GM12878 (cell line): ENCODE measurements around the gene HAGHL. TPM values are rescaled to one million over a fixed set of nuclear protein-coding genes. Genes with fewer than 3 reads are reported as not detected.

Source experiments
- ATAC-seq: fragments of 200-7000 bp; cut with Tn5 transposase; 3 replicates; pipeline ENCODE4 v1.9.1; 2020; ENCODE audit warnings: mild to moderate bottlenecking, moderate library complexity
- BruUV-seq: library from RNA; stranded (reverse); fragments of 400-500 nt; replicated peaks from 2 replicates; lab custom pipeline; 2021; lab: Mats Ljungman, UMichigan
- CTCF ChIA-PET: fragments of 300-600 bp; sonication (Branson Sonifier 250); formaldehyde crosslinking; extraction: SDS; loops from one replicate; lab custom pipeline; 2021; ENCODE audit warnings: inconsistent platforms; lab: Yijun Ruan, JAX
- POLR2A ChIA-PET: fragments of 350-600 bp; formaldehyde crosslinking; extraction: SDS; loops from one replicate; lab custom pipeline; 2021; ENCODE audit warnings: inconsistent platforms; lab: Charles Lee
- RAD21 ChIA-PET: fragments of 300-600 bp; sonication (Branson Sonifier 250); formaldehyde crosslinking; loops from one replicate; lab custom pipeline; 2023; ENCODE audit warnings: antibody characterized with exemption; ENCODE audit not compliant: unreplicated experiment; lab: Charles Lee
- SMC1A ChIA-PET: fragments of 300-600 bp; sonication (Branson Sonifier 250); formaldehyde crosslinking; loops from one replicate; lab custom pipeline; 2023; ENCODE audit not compliant: unreplicated experiment, uncharacterized antibody; lab: Charles Lee
- DNase-seq: peaks from one replicate; pipeline ENCODE4 v3.0.0-alpha.2; 2011; ENCODE audit warnings: low read depth, low spot score
- FAIRE-seq: peaks from 3 replicates; lab custom pipeline; 2011; peaks lifted over from hg19 to GRCh38; lab: Jason Lieb, UNC
- H2AFZ ChIP-seq: 2 replicates; pipeline ENCODE4 v1.6.0; 2011; ENCODE audit warnings: low read depth, low read length, control low read depth; ENCODE audit not compliant: control insufficient read depth
- H3K27ac ChIP-seq: 2 replicates; pipeline ENCODE4 v1.5.1; 2011; ENCODE audit warnings: control low read depth; ENCODE audit not compliant: control insufficient read depth, insufficient read depth
- H3K27me3 ChIP-seq, 2 experiments: replicated peaks in 1 of 2; 2 replicates each; pipeline versions ENCODE4 v1.6.0 to v1.6.1; 2011; ENCODE audit warnings: low read length in 1 of 2; ENCODE audit not compliant: control insufficient read depth in 2 of 2, insufficient read depth in 2 of 2
- H3K36me3 ChIP-seq, 2 experiments: 2 replicates each; pipeline ENCODE4 v1.5.1; 2011; ENCODE audit warnings: low read length in 1 of 2; ENCODE audit not compliant: control insufficient read depth in 2 of 2, insufficient read depth in 2 of 2
- H3K4me1 ChIP-seq: 2 replicates; pipeline ENCODE4 v1.6.1; 2011; ENCODE audit warnings: mild to moderate bottlenecking, low read length, moderate library complexity, mixed read lengths; ENCODE audit not compliant: control insufficient read depth, insufficient read depth
- H3K4me2 ChIP-seq: 2 replicates; pipeline ENCODE4 v1.6.0; 2011; ENCODE audit warnings: control low read depth; ENCODE audit not compliant: control insufficient read depth, insufficient read depth
- H3K4me3 ChIP-seq: fragments of 200-600 bp; sonication (generic); 2 replicates; pipeline ENCODE4 v1.5.1; 2016
- H3K79me2 ChIP-seq: 2 replicates; pipeline ENCODE4 v1.6.0; 2011; ENCODE audit warnings: low read length; ENCODE audit not compliant: control insufficient read depth, insufficient read depth
- H3K9ac ChIP-seq: 2 replicates; pipeline ENCODE4 v1.8.0; 2011; ENCODE audit warnings: low read length, control low read depth, mixed read lengths; ENCODE audit not compliant: control insufficient read depth, insufficient read depth
- H3K9me3 ChIP-seq: replicated peaks from 3 replicates; pipeline ENCODE4 v1.5.1; 2011; ENCODE audit warnings: mild to moderate bottlenecking, low read length; ENCODE audit not compliant: control insufficient read depth, insufficient read depth
- H4K20me1 ChIP-seq: 2 replicates; pipeline ENCODE4 v1.6.0; 2011; ENCODE audit not compliant: control insufficient read depth, insufficient read depth
- FOXK2 ChIP-seq: fragments of 450-650 bp; IDR thresholded peaks from 2 replicates; pipeline ENCODE4 v1.6.1; 2017; ENCODE audit warnings: mild to moderate bottlenecking, moderate library complexity
- RAD21 ChIP-seq: IDR thresholded peaks from 2 replicates; pipeline ENCODE4 v1.6.1; 2011; ENCODE audit warnings: mild to moderate bottlenecking, low read depth, low read length, moderate library complexity; ENCODE audit not compliant: insufficient read depth
- WGBS: methylation state at CpG from one replicate; pipeline ENCODE4 v1.1.6; 2016; ENCODE audit warnings: low lambda C conversion rate; ENCODE audit not compliant: insufficient replicate concordance, insufficient coverage; ENCODE audit errors: missing lambda C conversion rate; 5-methylcytosine and 5-hydroxymethylcytosine counted together
- in situ Hi-C: fragments of 300-500 bp; cut with MboI; formaldehyde crosslinking; loops from 9 replicates; pipeline ENCODE4 v1.14.3; 2018; ENCODE audit warnings: mixed read lengths
- intact Hi-C: fragments of 100-400 bp; cut with micrococcal nuclease; formaldehyde crosslinking; loops from one replicate; pipeline ENCODE4 v1.14.2; 2022; ENCODE audit not compliant: unreplicated experiment
- polyA plus RNA-seq, 11 experiments: library from polyadenylated mRNA; depleted of rRNA in 4 of 11; unstranded in 6 of 11; stranded (reverse) in 5 of 11; fragments of >200 nt; fragmentation: Nextera tagmentation in 4 of 11; fragmentation: Illumina TruSeq in 1 of 11; extraction: Ambion mirVana in 4 of 11; extraction: Trizol in 1 of 11; gene quantifications; 1 replicate in 1 of 11; 2 replicates in 10 of 11; pipeline versions ENCODE4 v1.2.1 to v1.2.3, GENCODE V29; 2011 to 2016; ENCODE audit warnings: inconsistent platforms in 2 of 11, missing spikeins in 2 of 11, low read depth in 1 of 11
- total RNA-seq, 4 experiments: library from RNA; depleted of rRNA in 3 of 4; stranded (reverse); fragments of >200 nt in 3 of 4; fragmentation: Illumina TruSeq in 1 of 4; extraction: Trizol in 1 of 4; gene quantifications; 2 replicates each; pipeline versions ENCODE4 v1.2.1 to v1.2.3, GENCODE V29; 2013 to 2021
- TF ChIP-seq, protein P1 (sequence below), 3 experiments: IDR thresholded peaks in 2 of 3; conservative IDR thresholded peaks in 1 of 3; 2 replicates each; pipeline ENCODE4 v1.5.1; 2011; ENCODE audit warnings: low read depth in 3 of 3, low read length in 3 of 3, mild to moderate bottlenecking in 3 of 3, control low read depth in 2 of 3, moderate library complexity in 2 of 3, inconsistent platforms in 1 of 3, mixed read lengths in 1 of 3; ENCODE audit not compliant: control insufficient read depth in 2 of 3, insufficient read depth in 1 of 3; ENCODE audit errors: extremely low read depth in 1 of 3

HAGHL gene
- total and polyA plus RNA-seq, 10 of the 15 experiments (the other 5 are each of a cell fraction or from before 2014, with no cell fraction given), result 0.23 to 44.6 (median 16.4) TPM

- no peaks in the 10 kb centered on the region for H3K27me3 ChIP-seq
- in situ Hi-C loops, result loop anchor here (5.0 kb wide), 1 partner anchor 43 kb away; the partner anchor contains the start of genes CHTF18 and RPUSD1
- no peaks in the 10 kb centered on the region for H3K36me3 ChIP-seq
- peaks cover 7% of the 10 kb centered on the region for H3K4me1 ChIP-seq
- H4K20me1 ChIP-seq, result no peaks in the 10 kb centered on the region
- H3K79me2 ChIP-seq, result peaks cover 14% of the 10 kb centered on the region
- TF ChIP-seq, protein P1, sequence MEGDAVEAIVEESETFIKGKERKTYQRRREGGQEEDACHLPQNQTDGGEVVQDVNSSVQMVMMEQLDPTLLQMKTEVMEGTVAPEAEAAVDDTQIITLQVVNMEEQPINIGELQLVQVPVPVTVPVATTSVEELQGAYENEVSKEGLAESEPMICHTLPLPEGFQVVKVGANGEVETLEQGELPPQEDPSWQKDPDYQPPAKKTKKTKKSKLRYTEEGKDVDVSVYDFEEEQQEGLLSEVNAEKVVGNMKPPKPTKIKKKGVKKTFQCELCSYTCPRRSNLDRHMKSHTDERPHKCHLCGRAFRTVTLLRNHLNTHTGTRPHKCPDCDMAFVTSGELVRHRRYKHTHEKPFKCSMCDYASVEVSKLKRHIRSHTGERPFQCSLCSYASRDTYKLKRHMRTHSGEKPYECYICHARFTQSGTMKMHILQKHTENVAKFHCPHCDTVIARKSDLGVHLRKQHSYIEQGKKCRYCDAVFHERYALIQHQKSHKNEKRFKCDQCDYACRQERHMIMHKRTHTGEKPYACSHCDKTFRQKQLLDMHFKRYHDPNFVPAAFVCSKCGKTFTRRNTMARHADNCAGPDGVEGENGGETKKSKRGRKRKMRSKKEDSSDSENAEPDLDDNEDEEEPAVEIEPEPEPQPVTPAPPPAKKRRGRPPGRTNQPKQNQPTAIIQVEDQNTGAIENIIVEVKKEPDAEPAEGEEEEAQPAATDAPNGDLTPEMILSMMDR (IDR thresholded peaks at IDR 0.05 in 2 of 3, conservative IDR thresholded peaks at IDR 0.05 in 1 of 3; ENCODE audit: control insufficient read depth in 2 of 3, extremely low read depth in 1 of 3, insufficient read depth in 1 of 3, low read depth in 3 of 3, low read length in 3 of 3), result peak in 1 of 3 experiments; percentile 29; a peak in 1 of 6 replicates
- no peak for TF ChIP-seq FOXK2
- TF ChIP-seq RAD21, result no peak
- TF ChIP-seq, all 136 proteins: peak for 1
- Histone ChIP-seq H2AFZ (no peak overlapping the region), H3K9ac (no peak overlapping the region), H3K9me3 (no peaks in the 10 kb centered on the region), H3K27ac (no peak overlapping the region), H3K4me2 (no peak overlapping the region), H3K4me3 (no peak overlapping the region)
- no peak for ATAC-seq
- BruUV-seq, result no TSS peak
- ChIA-PET RAD21 (no interaction called here), SMC1A (no interaction called here), CTCF (interaction anchor here (0.6 to 2.4 kb wide), 5 partner anchors 24 to 767 kb away, joined by 3 to 16 read pairs (median 5); no protein-coding TSS in a partner anchor), POLR2A (interaction anchor here (0.7 kb wide), 1 partner anchor 23 kb away, joined by 3 read pairs; no protein-coding TSS in a partner anchor)
- WGBS, result 62% methylated on average over 21 of the region's 21 CpGs
- no peak for DNase-seq
- no peak for FAIRE-seq
- intact Hi-C loops, result loop anchor here (5.0 kb wide), 1 partner anchor 43 kb away; the partner anchor contains the start of genes CHTF18 and RPUSD1
These were observed 17.0 kb downstream of the HAGHL start for GRCh38 chr16:743794-744500.
